ENCODE data around the gene GPRC5D. TPM values are rescaled to one million over a fixed set of nuclear protein-coding genes. Genes with fewer than 3 reads are reported as not detected.

The GPRC5D gene
- total RNA-seq, 1 donor from 2014 or later: not detected

Other genes starting within 250 kb of the GPRC5D start
- gene CDKN1B, start 234.8 kb downstream of the GPRC5D start, total RNA-seq: 25.5 TPM
- 1.5 TPM for gene APOLD1, start 166.5 kb downstream of the GPRC5D start, total RNA-seq
- gene DDX47, start 138.8 kb downstream of the GPRC5D start, total RNA-seq: 22.7 TPM
- 0.73 TPM for gene GPRC5A, start 60.6 kb downstream of the GPRC5D start, total RNA-seq
- 86.6 TPM for gene HEBP1, start 48.1 kb upstream of the GPRC5D start, total RNA-seq
- 4.4 TPM for gene FAM234B, start 92.2 kb upstream of the GPRC5D start, total RNA-seq
- not detected for gene GSG1, start 151.5 kb upstream of the GPRC5D start, total RNA-seq
- gene EMP1, start 244.6 kb upstream of the GPRC5D start, total RNA-seq: 11.6 TPM